Chondrocyte (in vitro differentiated cells): ENCODE measurements around the gene ST7. TPM values are rescaled to one million over a fixed set of nuclear protein-coding genes. Genes with fewer than 3 reads are reported as not detected.

ENCODE experiments used
- DNase-seq: peaks from one replicate; pipeline ENCODE4 v3.0.0; 2021; ENCODE audit warnings: mixed read lengths, low spot score
- H3K27ac Mint-ChIP-seq: one replicate; pipeline ENCODE4 v1.8.0; 2021; ENCODE audit warnings: mild to moderate bottlenecking, moderate library complexity, mixed read lengths; ENCODE audit not compliant: unreplicated experiment
- H3K27me3 Mint-ChIP-seq: 2 replicates; pipeline ENCODE4 v1.8.0; 2021; ENCODE audit warnings: low read depth, mixed read lengths
- H3K36me3 Mint-ChIP-seq: 2 replicates; pipeline ENCODE4 v1.8.0; 2021; ENCODE audit warnings: low read depth, mixed read lengths
- H3K4me1 Mint-ChIP-seq: 2 replicates; pipeline ENCODE4 v1.8.0; 2021; ENCODE audit warnings: low read depth, mild to moderate bottlenecking, mixed read lengths
- H3K4me3 Mint-ChIP-seq: one replicate; pipeline ENCODE4 v1.8.0; 2021; ENCODE audit warnings: mild to moderate bottlenecking, moderate library complexity, mixed read lengths; ENCODE audit not compliant: unreplicated experiment
- H3K9me3 Mint-ChIP-seq: 2 replicates; pipeline ENCODE4 v1.8.0; 2021; ENCODE audit warnings: low read depth, mixed read lengths
- CTCF ChIP-seq: fragments of 200-600 bp; sonication (generic); IDR thresholded peaks from 2 replicates; pipeline ENCODE4 v1.5.0; 2021; ENCODE audit warnings: antibody characterized with exemption, mild to moderate bottlenecking, moderate library complexity
- total RNA-seq: library from RNA; stranded (reverse); gene quantifications from 3 replicates; pipeline ENCODE4 v1.2.1, GENCODE V29; 2021

Gene ST7
- total RNA-seq, 1 donor from 2014 or later: 69.7 TPM

GRCh38 chr7:116918704-116919103 lies 34.6 kb upstream of the ST7 start:
- H3K9me3 Mint-ChIP-seq: no peaks in the 10 kb centered on the region
- TF ChIP-seq CTCF: no peak
- H3K36me3 Mint-ChIP-seq: peaks cover 25% of the 10 kb centered on the region
- no peak for DNase-seq
- H3K4me3 Mint-ChIP-seq: no peak overlapping the region
- no peak overlapping the region for H3K27ac Mint-ChIP-seq
- no peaks in the 10 kb centered on the region for H3K27me3 Mint-ChIP-seq
- peaks cover 12% of the 10 kb centered on the region for H3K4me1 Mint-ChIP-seq

GRCh38 chr7:116920359-116920758 lies 32.9 kb upstream of the ST7 start:
- DNase-seq: no peak
- no peak for TF ChIP-seq CTCF
- Mint-ChIP-seq H3K27ac (no peak overlapping the region), H3K4me3 (no peak overlapping the region), H3K27me3 (no peaks in the 10 kb centered on the region), H3K4me1 (peaks cover 16% of the 10 kb centered on the region), H3K9me3 (no peaks in the 10 kb centered on the region), H3K36me3 (peaks cover 19% of the 10 kb centered on the region)

- Mint-ChIP-seq H3K4me1 (peaks cover 16% of the 10 kb centered on the region), H3K36me3 (peaks cover 16% of the 10 kb centered on the region), H3K9me3 (no peaks in the 10 kb centered on the region), H3K27me3 (no peaks in the 10 kb centered on the region), H3K4me3 (no peak overlapping the region), H3K27ac (no peak overlapping the region)
- DNase-seq: no peak
- no peak for TF ChIP-seq CTCF
Observed at GRCh38 chr7:116922545-116922944, 30.8 kb upstream of the ST7 start.

GRCh38 chr7:116924741-116925140 lies 28.6 kb upstream of the ST7 start:
- no peaks in the 10 kb centered on the region for H3K9me3 Mint-ChIP-seq
- no peak for TF ChIP-seq CTCF
- no peak overlapping the region for H3K27ac Mint-ChIP-seq
- no peak overlapping the region for H3K4me3 Mint-ChIP-seq
- DNase-seq: no peak
- H3K27me3 Mint-ChIP-seq: no peaks in the 10 kb centered on the region
- peaks cover 9% of the 10 kb centered on the region for H3K36me3 Mint-ChIP-seq
- H3K4me1 Mint-ChIP-seq: peaks cover 10% of the 10 kb centered on the region

DNA sequence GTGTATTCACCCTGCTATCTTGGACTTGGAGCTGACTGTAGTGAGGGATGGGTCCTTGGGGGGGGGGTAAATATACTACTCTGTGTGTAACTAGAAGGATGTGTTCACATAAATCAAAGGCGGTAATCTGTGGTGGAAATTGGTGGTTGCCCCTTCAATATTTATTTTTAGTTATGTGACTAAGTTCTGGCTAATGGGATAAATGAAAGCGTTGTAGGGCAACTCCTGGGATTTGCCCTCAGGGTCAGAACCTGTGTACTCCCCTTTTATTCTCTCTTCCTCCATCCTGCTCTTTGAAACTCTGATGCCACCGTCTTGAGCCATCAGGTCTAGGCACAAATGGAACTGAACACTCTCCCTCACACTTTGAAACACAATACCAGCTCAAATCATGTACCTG lies 24.3 kb upstream of the ST7 start:
- Mint-ChIP-seq H3K9me3 (no peaks in the 10 kb centered on the region), H3K4me3 (no peak overlapping the region), H3K27ac (no peak overlapping the region), H3K36me3 (no peaks in the 10 kb centered on the region), H3K27me3 (no peaks in the 10 kb centered on the region), H3K4me1 (peaks cover 8% of the 10 kb centered on the region)
- no peak for DNase-seq
- TF ChIP-seq CTCF: no peak
